ENCODE measurements around the gene PABPN1L. TPM values are rescaled to one million over a fixed set of nuclear protein-coding genes. Genes with fewer than 3 reads are reported as not detected.

The PABPN1L gene
- total RNA-seq, 2 experiments from 2014 or later, result not detected

DNA sequence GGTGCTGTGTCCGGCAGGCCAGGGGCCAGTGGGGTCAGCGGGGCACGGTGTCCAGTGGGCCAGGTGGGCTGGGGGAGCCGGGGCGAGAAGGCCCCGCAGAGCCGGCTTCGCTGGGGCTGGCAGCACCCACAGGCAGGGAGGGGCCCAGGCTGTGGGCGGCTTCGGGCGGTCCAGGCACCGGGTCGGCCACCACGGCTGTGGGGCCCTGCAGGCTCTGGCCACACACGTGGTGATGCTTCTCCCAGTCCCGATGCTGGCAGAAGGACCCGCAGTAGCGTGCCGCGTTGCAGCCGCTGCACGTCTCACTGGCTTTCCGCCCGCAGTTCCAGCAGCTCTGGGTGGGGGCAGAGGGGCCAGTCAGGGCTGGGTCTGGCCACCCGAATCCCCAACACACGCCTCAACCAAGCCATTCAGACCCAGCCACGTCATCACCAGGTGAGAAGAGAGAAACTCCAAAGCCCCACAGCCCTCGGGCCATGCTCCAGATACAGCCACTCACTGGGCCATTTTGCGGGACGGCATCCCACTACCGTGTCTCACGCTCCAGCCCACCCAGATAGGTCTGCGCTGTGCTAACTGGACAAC, 10.6 kb upstream of the PABPN1L start:
- no peaks in the 10 kb centered on the region for H3K27me3 Mint-ChIP-seq
- no peak overlapping the region for H3K27ac Mint-ChIP-seq
- DNase-seq, result no peak
- ChIA-PET CTCF (interaction anchor here (1.2 kb wide), 1 partner anchor 11 kb away, joined by 3 read pairs; no protein-coding TSS in a partner anchor), POLR2A (no interaction called here)
- H3K9me3 Mint-ChIP-seq, result no peaks in the 10 kb centered on the region
- H3K4me3 Mint-ChIP-seq, result no peak overlapping the region
- no peaks in the 10 kb centered on the region for H3K36me3 Mint-ChIP-seq (ENCODE audit: low read depth)
- peaks cover under 1% of the 10 kb centered on the region for H3K4me1 Mint-ChIP-seq

GRCh38 chr16:88875703-88876234, 9.3 kb upstream of the PABPN1L start:
- ChIA-PET POLR2A (no interaction called here), CTCF (interaction anchor here (0.9 kb wide), 1 partner anchor 440 kb away, joined by 3 read pairs; no protein-coding TSS in a partner anchor)
- H3K27ac Mint-ChIP-seq, result no peak overlapping the region
- no peak for DNase-seq
- peaks cover 3% of the 10 kb centered on the region for H3K27me3 Mint-ChIP-seq
- no peaks in the 10 kb centered on the region for H3K4me1 Mint-ChIP-seq
- no peaks in the 10 kb centered on the region for H3K36me3 Mint-ChIP-seq (ENCODE audit: low read depth)
- no peak overlapping the region for H3K4me3 Mint-ChIP-seq
- H3K9me3 Mint-ChIP-seq, result no peaks in the 10 kb centered on the region

GRCh38 chr16:88874938-88875599, 8.6 kb upstream of the PABPN1L start:
- H3K27ac Mint-ChIP-seq, result no peak overlapping the region
- DNase-seq, result no peak
- ChIA-PET POLR2A (no interaction called here), CTCF (no interaction called here)
- H3K4me1 Mint-ChIP-seq, result no peaks in the 10 kb centered on the region
- H3K4me3 Mint-ChIP-seq, result no peak overlapping the region
- H3K36me3 Mint-ChIP-seq (ENCODE audit: low read depth), result no peaks in the 10 kb centered on the region
- H3K9me3 Mint-ChIP-seq, result no peaks in the 10 kb centered on the region
- H3K27me3 Mint-ChIP-seq, result peaks cover 6% of the 10 kb centered on the region

DNA sequence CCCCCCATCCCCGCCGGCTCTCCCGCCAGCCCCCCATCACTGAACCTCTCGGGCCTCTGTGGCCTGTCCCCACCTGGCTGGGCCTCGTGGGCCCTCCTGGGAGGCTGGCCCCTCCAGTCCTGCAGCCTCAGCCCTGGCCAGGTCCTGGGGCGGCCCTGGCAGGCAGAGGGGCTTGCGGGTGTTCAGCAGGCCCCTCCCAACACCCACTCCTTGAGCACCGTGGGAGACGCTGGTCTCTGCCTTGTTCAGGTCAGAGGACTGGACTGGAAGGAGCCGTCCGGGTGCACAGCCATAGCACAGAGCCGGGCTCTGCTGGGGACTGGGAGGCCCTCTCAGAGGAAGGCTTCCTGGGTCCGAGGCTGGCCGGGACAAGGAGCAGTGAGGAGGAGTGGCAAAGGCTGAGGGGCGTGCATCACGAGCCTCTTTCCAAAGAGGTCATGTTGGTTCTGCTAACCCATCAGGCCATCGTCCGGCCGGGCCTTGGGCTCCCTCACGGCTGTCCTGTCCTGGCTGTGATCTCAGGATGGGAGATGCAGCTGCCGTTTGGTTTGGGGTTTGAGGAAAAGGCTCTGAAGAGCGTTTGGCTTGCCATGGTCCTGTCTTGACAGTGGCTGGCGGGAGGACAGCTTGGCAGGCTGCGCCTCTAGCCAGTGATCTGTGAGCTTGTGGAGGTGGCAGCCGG, 6.3 kb upstream of the PABPN1L start:
- Mint-ChIP-seq H3K4me1 (no peaks in the 10 kb centered on the region), H3K36me3 (ENCODE audit: low read depth) (no peaks in the 10 kb centered on the region), H3K27me3 (peaks cover 8% of the 10 kb centered on the region), H3K4me3 (no peak overlapping the region), H3K27ac (no peak overlapping the region), H3K9me3 (no peaks in the 10 kb centered on the region)
- ChIA-PET CTCF (interaction anchor here (0.9 to 1.6 kb wide), 3 partner anchors 9 to 16 kb away, joined by 3 read pairs; partner anchors contain the start of genes GALNS and TRAPPC2L), POLR2A (no interaction called here)
- no peak for DNase-seq

- Mint-ChIP-seq H3K9me3 (no peaks in the 10 kb centered on the region), H3K27ac (no peak overlapping the region), H3K4me3 (no peak overlapping the region), H3K27me3 (peaks cover 8% of the 10 kb centered on the region), H3K36me3 (ENCODE audit: low read depth) (no peaks in the 10 kb centered on the region), H3K4me1 (no peaks in the 10 kb centered on the region)
- ChIA-PET POLR2A (no interaction called here), CTCF (interaction anchor here (0.7 to 1.2 kb wide), 2 partner anchors 10 to 15 kb away, joined by 3 read pairs; partner anchors contain the start of genes GALNS and TRAPPC2L)
- no peak for DNase-seq
Measured at GRCh38 chr16:88871730-88872416, 5.4 kb upstream of the PABPN1L start.

DNA sequence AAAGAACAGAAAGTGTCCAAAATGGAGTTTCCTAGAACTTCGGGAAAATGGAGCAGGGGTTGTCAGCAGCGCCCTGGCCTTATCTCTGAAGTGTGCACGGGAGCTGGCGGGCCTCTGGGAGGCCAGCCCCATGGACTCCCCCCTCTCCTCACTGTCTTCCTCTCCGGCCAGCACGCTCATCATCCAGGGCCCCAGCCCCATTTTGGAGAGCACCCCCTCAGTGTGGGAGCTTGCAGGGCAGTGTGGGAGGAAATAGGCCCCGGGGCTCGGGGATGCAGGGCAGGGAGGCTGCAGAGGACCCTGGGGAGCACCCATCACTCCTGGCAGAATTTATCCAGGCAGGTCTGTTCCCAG, 4.9 kb upstream of the PABPN1L start:
- Mint-ChIP-seq H3K27me3 (peaks cover 8% of the 10 kb centered on the region), H3K4me3 (no peak overlapping the region), H3K27ac (no peak overlapping the region), H3K4me1 (no peaks in the 10 kb centered on the region), H3K36me3 (ENCODE audit: low read depth) (no peaks in the 10 kb centered on the region), H3K9me3 (no peaks in the 10 kb centered on the region)
- no peak for DNase-seq
- POLR2A ChIA-PET, result no interaction called here
- CTCF ChIA-PET, result no interaction called here

DNA sequence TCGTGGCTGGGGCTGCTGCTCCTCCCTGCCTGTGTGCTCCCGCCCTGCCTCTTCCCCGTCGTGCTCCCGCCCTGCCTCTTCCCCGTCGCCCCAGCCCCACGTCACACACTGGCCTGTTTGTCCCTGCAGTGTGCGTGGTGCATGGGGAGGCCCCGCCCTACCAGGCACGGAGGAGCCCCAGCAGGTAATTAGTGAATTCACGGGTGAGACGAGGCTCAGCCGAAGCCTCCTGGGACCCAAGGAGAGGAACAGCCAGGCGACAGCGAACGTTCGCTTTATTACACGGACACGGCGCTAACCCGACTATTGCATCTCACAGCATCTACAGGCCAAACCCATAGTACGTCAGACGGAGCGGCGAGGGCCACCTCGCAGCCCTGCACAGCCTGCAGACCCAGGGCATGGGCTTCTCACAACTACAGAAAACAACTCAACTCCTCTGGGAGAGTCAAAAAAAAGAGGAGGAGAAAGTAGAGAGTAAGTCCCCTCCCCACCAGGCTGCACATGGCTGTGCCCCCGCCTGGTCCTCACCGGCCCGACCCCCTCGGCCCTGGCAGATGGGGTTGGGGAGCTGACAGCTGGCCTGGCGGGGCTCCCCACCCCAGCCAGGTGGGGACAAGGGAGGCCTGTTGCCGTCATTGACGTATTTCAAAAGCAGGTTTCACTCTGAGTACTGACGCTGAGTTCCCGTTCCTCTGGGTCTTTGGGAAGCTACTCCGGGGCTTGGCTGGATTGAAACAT, 4.3 kb upstream of the PABPN1L start:
- Mint-ChIP-seq H3K36me3 (ENCODE audit: low read depth) (no peaks in the 10 kb centered on the region), H3K4me1 (no peaks in the 10 kb centered on the region), H3K4me3 (no peak overlapping the region), H3K27ac (no peak overlapping the region), H3K27me3 (peaks cover 8% of the 10 kb centered on the region), H3K9me3 (no peaks in the 10 kb centered on the region)
- ChIA-PET CTCF (interaction anchor here (1.8 kb wide), 1 partner anchor 13 kb away, joined by 7 read pairs; the partner anchor contains the start of genes GALNS and TRAPPC2L), POLR2A (no interaction called here)
- DNase-seq, result no peak

- ChIA-PET CTCF (interaction anchor here (1.8 kb wide), 1 partner anchor 12 kb away, joined by 7 read pairs; the partner anchor contains the start of genes GALNS and TRAPPC2L), POLR2A (no interaction called here)
- Mint-ChIP-seq H3K4me3 (no peak overlapping the region), H3K27ac (no peak overlapping the region), H3K9me3 (no peaks in the 10 kb centered on the region), H3K36me3 (ENCODE audit: low read depth) (no peaks in the 10 kb centered on the region), H3K4me1 (no peaks in the 10 kb centered on the region), H3K27me3 (peaks cover 8% of the 10 kb centered on the region)
- DNase-seq, result no peak
Measured at GRCh38 chr16:88869673-88869980, 3.2 kb upstream of the PABPN1L start.

- ChIA-PET POLR2A (no interaction called here), CTCF (interaction anchor here (1.8 kb wide), 1 partner anchor 12 kb away, joined by 7 read pairs; the partner anchor contains the start of genes GALNS and TRAPPC2L)
- Mint-ChIP-seq H3K4me3 (no peak overlapping the region), H3K4me1 (no peaks in the 10 kb centered on the region), H3K27me3 (peaks cover 8% of the 10 kb centered on the region), H3K27ac (no peak overlapping the region), H3K9me3 (no peaks in the 10 kb centered on the region), H3K36me3 (ENCODE audit: low read depth) (no peaks in the 10 kb centered on the region)
- DNase-seq, result no peak
Measured at GRCh38 chr16:88868974-88869672, 2.7 kb upstream of the PABPN1L start.

GRCh38 chr16:88867581-88868246, 1.3 kb upstream of the PABPN1L start:
- H3K4me3 Mint-ChIP-seq, result no peak overlapping the region
- no peak for DNase-seq
- H3K36me3 Mint-ChIP-seq (ENCODE audit: low read depth), result no peaks in the 10 kb centered on the region
- H3K27me3 Mint-ChIP-seq, result peaks cover 8% of the 10 kb centered on the region
- CTCF ChIA-PET, result interaction anchor here (1.6 kb wide), 1 partner anchor 10 kb away, joined by 7 read pairs; the partner anchor contains the start of genes GALNS and TRAPPC2L
- no peak overlapping the region for H3K27ac Mint-ChIP-seq
- H3K4me1 Mint-ChIP-seq, result no peaks in the 10 kb centered on the region
- H3K9me3 Mint-ChIP-seq, result no peaks in the 10 kb centered on the region
- POLR2A ChIA-PET, result no interaction called here

DNA sequence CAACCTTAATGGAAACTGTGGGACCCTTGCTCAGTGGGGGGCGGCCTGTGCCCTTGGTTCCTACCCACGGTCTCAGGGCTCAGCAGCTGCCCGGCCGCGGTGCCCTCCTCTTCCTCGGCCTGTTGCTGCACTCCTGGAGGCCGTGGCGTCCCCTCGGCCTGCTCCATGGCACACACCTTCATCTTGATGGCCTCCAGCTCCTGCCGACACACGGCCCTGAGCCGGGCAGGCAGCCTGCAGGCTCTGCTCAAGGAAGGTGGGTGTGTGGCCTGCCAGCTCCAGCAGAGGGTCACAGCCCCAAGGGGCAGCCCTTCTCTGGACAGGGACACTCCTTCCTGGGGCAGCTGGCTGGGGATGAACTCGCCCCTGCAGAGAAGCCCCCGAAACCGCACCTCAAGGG, 718 bp downstream of the PABPN1L start:
- Mint-ChIP-seq H3K27me3 (peaks cover 4% of the 10 kb centered on the region), H3K27ac (no peak overlapping the region), H3K36me3 (ENCODE audit: low read depth) (no peaks in the 10 kb centered on the region), H3K4me1 (no peaks in the 10 kb centered on the region), H3K4me3 (no peak overlapping the region), H3K9me3 (no peaks in the 10 kb centered on the region)
- CTCF ChIA-PET, result interaction anchor here (1.0 kb wide), 1 partner anchor 9 kb away, joined by 3 read pairs; the partner anchor contains the start of genes GALNS and TRAPPC2L
- DNase-seq, result no peak
- POLR2A ChIA-PET, result no interaction called here
